Caki2 (cell line): ENCODE measurements around the gene CAMK2N1. TPM values are rescaled to one million over a fixed set of nuclear protein-coding genes. Genes with fewer than 3 reads are reported as not detected.

Experiments
- DNase-seq: peaks from one replicate; pipeline ENCODE4 v3.0.0-alpha.2; 2015; ENCODE audit warnings: low read depth
- in situ Hi-C: cut with HindIII; loops from 2 replicates; pipeline ENCODE4 v1.10.0; 2016; ENCODE audit warnings: low sequenced_read_pairs, low pct_unique_long_range_greater_than_20kb, mixed read lengths
- total RNA-seq: library from RNA; depleted of rRNA; stranded (reverse); fragments of >200 nt; shearing (Covaris generic); gene quantifications from 2 replicates; pipeline ENCODE4 v1.2.3, GENCODE V29; 2014; ENCODE audit warnings: low replicate concordance

The CAMK2N1 gene
- total RNA-seq, 1 experiment from 2014 or later, result 20.1 TPM

DNA sequence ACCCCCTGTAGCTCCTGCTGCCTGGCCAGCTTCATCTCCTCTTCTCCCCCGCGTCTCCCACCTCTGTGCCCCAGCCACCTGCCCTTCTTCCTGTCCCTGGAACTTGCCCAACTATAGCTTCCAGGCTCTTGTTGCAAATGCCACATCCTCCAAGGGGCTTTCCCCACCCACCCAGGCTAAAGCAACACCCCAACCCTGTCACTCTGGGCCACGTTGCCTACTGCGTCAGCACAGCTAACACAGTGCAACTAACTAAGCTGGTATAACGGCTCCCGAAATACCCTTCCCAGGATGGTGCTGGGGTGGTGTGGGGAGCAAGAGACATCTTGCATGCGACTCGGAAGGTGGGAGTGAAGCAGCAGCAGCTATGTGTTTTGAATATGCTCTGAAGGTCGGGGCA, 19.7 kb downstream of the CAMK2N1 start:
- in situ Hi-C loops, result no loop called here
- no peak for DNase-seq

DNA sequence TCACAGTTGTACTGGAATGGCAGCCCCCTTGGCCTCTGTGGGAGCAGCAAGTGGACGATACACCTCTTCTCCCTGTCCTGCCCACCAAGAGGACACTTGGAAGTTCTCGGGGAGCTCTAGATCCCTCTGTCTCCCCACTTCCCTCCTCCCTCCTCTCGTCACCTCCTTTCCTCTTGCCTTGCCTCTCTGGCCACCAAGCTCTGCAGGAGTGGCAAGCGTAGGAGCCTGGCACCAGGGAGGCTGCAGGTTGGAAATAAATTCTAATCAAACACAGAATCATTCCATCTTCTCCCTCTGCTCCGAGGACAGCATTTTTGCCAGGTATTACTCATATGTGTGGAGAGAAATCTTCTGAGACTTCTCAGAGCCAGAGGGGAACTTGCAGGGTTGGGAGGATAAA, 20.8 kb downstream of the CAMK2N1 start:
- in situ Hi-C loops, result no loop called here
- no peak for DNase-seq

DNA sequence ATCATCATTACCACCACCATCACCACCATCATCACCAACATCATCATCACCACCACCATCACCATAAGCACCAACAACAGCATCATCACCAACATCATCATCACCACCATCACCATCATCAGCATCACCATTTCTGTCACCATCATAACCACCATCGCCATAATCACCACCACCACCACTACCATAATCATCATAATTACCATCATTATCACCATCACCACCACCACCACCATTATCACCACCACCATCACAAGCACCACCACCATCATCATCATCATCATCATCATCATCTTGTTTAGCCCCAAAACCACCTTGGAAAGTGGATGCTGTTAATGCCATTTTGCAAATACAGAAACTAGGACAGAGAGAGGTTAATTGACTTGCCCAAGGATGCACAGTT, 22.5 kb downstream of the CAMK2N1 start:
- DNase-seq, result no peak
- in situ Hi-C loops, result no loop called here

DNA sequence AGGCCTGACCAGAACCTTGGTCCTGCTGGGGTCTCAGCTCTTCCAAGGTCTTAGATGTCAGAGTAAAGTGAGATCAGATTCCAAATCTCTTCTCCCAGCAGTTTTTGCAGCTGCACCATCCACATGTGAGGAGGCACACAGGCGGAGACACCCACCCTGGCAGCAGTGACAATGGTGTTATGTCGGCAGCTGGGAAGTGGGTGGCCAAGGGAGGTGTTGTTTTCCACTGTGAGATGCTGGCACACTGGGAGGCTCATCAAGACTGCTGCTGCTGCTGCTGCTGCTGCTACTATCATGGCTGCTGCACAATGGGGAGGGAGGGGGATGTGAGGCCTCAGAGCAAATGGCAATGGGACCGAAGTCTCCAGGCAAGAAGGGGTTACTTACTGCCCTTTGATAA, 23.6 kb downstream of the CAMK2N1 start:
- in situ Hi-C loops, result no loop called here
- DNase-seq, result no peak

DNA sequence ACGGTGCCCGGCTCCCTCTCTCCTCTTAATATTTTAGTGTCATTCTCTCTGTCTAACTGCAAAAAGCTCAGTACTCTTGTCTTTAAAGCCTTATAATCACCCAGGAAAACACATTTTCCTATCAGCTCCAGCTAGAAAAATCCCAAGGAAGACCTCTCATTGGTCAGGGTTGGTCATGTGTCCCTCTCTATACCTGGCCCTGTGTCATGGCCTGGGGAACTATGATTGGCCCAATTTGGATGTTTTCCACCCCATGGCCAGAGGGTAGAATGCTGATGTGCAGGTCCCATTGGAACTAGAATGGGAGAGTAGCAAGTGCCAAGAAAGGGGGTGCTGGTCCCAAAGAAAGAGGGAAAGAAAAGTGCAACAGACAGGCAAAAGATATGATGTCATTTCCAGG, 27.3 kb downstream of the CAMK2N1 start:
- in situ Hi-C loops, result no loop called here
- no peak for DNase-seq

DNA sequence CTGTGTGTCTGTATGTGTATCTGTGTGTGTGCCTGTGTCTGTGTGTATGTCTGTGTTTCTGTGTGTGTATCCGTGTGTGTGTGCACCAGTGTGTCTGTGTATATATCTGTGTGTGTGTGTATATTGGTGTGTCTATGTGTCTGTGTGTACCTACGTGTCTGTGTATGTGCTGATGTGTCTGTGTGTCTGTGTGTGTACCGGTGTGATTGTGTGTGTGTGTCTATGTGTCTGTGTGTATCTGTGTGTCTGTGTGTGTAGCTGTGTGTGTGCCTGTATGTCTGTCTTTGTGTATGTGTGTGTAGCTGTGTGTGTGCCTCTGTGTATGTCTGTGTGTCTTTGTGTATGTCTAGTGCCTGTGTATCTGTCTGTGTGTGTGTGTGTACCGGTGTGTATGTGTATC, 32.0 kb downstream of the CAMK2N1 start:
- no peak for DNase-seq
- in situ Hi-C loops, result no loop called here

DNA sequence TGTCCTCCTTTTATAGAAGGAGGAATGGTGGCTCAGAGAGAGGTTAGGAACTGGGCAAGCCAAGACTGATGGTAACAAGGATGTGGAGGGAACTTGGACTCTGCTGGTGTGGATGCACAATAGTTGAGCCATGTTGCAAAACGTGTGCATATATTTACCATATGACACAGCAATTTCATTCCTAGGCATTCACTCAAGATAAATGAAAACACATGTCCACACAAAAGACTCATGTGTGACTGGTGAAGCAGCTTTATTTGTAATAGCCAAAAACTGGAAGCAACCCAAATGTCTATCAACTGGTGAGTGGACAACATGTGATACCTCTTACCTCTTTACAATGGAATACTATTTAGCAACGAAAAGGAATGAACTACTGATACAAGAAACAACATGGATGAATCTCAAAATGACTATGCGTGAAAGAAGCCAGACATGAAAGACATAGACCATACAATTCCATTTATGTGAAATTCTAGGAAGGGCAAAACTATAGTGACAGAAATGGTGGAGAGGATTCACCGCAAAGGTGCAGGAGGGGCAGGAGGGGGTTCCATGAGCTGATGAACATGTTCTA, 36.2 kb downstream of the CAMK2N1 start:
- no peak for DNase-seq
- in situ Hi-C loops, result no loop called here

DNA sequence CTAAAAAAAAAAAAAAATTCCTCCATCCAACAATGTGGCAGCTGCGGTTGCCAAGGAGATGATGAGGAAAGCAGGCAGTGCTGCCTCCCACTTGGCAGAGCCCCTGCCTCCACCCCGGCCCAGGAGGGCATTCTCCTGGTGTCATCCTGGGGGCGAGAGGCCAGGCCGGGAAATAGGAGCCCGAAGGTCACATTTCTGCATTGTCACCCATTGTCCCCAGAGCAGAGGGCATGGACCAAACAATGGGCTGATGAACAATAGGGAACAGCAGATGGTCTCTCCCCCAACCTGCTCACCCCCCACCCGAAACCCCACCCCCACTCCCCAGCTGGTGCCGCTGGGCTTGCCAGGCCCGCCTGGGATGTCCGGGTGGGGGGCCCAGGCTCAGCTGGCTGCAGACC, 37.3 kb downstream of the CAMK2N1 start:
- DNase-seq, result no peak
- in situ Hi-C loops, result no loop called here

DNA sequence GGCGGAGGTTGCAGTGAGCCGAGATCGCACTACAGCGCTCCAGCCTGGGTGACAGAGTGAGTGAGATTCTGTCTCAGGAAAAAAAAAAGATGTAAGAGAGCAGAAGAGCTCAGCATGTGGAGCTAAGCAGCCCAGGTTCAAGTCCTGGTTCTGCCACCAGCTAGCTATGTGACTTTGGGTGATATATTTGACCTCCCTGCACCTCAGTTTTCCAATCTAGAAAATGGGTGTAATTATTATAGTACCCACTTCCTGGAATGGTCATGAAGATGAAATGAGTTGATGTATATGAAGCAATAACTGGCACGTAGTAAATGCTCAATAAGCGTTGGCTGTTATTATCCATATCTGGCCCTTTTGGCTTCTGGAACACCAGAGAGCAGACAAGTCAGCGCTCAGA, 38.2 kb downstream of the CAMK2N1 start:
- in situ Hi-C loops, result no loop called here
- DNase-seq, result no peak

DNA sequence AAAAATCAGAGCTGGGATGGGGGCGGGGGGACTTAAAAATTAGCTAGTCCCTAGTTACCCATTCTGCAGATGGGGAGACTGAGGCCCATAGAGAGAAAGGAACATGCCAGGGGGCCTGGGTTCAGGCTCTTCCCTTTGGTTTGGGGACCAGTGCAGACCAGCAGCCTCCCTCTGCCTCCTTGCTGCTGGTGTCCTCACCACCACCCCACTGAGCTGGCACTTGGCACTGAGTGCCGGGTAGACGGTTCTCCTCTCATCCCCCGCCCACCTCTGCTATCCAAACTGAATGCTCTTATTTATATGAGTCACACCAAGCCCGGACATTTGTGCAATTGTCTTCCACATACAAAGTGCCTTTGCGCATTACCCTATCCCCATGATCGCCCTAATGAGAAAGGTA, 39.2 kb downstream of the CAMK2N1 start:
- in situ Hi-C loops, result no loop called here
- DNase-seq, result no peak

DNA sequence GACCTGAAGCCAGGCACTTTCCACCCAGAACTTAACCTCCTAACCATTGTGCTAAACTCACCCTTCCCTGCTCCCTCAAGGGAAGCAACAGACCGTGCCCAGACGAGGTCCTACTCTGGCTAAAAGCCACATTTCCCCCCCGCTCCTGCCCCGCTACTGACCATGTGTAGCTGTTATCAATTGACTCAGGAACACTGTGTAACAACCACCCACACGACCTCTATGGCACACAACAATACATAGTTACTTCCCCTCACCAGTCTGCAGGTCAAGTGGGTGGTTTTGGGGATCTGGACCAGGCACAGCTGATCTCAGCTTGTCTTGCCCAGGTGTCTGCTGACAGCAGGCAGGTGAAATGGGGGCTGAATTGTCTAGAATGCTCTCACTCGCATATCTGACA, 40.1 kb downstream of the CAMK2N1 start:
- in situ Hi-C loops, result no loop called here
- no peak for DNase-seq

DNA sequence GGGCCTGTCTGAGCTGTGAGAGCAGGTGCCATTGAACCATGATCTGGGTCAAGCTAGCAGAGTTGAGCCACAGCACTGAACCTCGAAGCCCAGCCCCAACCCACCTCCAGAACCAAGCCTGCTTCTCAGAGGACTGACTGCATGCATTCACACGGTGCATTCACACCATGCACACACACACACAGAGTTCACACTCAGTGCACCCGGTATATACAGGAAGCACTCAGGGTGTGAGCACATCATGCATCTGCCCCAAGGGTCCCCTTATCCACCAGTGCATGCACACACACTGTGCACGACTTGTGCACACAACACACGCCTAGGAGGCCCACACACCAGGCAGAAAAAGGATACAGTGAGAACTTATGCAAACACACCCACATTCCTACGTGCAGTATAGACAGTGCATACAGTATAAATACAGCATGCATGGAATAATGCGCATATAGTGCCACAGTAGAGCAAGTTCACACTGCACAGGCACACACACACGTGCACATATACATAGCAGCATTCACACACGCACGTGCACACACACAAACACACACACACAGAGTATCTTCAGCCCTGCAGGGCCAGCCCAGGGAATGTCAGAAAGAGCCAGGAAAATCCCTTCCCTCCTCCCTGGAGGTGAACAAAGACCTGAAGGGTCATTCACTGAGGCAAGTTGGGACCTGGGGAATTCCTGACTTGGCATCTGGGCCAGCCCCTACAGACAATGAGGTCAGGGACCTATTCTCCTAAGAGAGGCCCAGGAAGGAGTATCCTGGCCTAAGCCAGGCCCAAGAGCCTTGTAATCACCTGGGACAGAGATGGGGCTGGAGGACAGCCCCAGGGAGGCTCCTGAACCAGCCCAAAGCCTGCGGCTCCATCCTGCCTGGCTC, 42.1 kb downstream of the CAMK2N1 start:
- in situ Hi-C loops, result no loop called here
- peak; percentile 45 for DNase-seq

DNA sequence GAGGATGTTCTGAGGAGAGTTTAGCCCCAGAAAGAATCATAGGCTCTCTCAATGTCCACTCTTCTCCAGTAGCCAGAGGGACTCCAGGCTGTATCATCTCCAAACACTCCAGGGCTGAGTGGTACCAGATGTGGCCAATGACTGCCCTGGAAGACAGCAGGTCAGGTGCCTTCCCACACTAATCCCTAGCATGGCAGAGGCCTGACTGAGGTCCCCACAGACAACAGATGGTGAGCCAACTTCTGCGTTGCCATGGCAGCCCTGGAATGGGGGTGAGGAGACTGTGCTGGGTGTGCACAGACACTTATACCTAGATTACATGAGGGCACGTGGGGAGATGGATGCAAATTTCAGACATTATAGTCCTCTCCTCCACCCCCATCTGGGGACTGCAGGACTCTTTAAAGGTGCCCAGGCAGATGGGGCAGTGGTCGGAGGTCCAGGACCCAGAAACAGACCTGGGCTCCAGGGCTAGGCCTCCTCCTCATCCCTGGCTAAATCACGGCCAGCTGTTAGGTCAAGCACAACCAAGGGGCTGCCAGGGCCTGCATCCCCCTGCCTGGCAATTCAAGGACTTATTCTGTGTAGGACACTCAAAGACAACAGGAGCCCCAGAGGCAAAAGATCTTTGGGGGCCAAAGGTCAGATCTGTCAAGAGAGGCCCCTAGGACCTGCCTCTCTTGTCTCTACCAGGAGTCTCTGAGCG, 42.9 kb downstream of the CAMK2N1 start:
- in situ Hi-C loops, result no loop called here
- no peak for DNase-seq

DNA sequence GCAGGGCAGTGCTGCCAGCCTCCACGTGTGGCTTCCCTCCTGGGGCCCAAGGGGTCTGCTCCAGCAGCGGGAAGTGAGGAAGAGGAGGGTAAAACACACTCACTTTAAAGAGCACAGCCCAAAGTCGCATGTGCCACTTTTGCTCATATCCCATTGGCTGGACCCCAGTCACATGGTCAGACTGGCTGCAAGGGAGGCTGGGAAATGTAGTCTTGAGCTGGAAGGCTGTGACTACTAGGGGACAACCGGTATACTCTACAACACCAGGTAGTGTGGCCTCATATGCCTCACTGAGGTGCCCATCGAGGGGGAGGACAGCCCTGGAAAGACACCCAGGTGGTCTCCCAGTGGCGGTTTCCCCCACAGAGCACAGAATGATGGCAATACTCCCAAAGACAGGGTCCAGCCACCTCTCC, 45.2 kb downstream of the CAMK2N1 start:
- DNase-seq, result peak; percentile 34
- in situ Hi-C loops, result no loop called here

DNA sequence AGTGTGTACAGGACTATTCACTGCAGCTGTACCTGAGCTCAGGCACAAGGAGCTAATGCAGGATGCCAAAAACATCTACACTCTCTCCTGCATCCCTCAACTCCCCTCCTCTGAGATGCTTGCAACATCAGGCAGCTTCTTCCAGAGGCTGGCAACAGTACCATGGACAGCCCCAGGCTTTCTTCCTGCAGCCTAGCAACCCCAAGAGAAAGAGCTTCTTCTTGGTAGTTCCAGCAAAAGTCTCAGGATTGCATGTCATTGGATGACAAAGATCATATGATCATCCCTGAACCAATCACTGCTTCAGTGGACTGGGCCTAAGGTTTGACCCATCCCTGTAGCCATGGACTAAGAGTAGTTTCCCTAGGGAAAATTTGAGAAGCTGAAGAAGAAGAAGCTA, 46.7 kb downstream of the CAMK2N1 start:
- in situ Hi-C loops, result no loop called here
- DNase-seq, result no peak

DNA sequence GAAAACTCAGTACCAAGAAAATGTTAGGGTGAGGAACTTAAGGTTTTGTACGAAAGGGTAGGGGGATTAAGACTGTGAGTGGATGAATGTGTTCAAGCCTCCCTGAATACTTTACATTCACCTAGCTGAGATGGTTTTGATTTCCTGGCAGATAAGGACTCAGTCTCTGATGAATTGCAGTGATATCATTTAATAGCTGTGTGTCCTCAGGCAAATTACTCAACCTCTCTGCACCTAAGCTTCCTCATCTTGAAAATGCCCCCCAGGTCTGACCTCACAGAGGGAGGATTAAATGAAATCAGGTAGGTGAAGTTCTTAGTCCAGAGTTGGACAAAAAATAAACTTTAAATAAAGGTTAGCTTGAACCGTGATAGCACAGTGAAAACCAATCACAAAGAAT, 48.4 kb downstream of the CAMK2N1 start:
- no peak for DNase-seq
- in situ Hi-C loops, result no loop called here

DNA sequence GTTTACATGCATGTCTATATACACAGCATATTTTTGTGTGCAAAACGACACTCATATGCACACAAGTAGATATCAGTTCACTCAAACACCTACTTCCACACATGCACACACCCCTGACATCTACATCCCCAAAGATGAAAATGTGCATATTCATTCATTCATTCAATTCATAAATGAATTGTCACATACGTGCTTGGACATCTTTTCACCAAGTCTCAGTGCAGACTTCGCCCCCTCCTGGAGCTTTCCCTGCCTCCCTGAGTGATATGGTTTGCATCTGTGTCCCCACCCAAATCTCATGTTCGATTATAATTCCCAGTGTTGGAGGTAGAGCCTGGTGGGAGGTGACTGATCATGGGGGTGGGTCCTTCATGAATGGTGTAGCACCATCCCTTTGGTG, 53.1 kb downstream of the CAMK2N1 start:
- in situ Hi-C loops, result no loop called here
- DNase-seq, result no peak
